Stimulated activated CD4-positive, alpha-beta T cell treated with anti-CD3 and anti-CD28 coated beads, TNF-alpha, amount 100 ng/mL, for 24 hours (primary cell): ENCODE data around the gene NFIA.

ENCODE experiments used
- DNase-seq, 3 experiments: peaks; one replicate each; pipeline ENCODE4 v3.0.0-alpha.2; 2020; ENCODE audit warnings: low read depth in 3 of 3

Gene NFIA

GRCh38 chr1:61083807-61084440, 1.6 kb downstream of the NFIA start:
- no peak for DNase-seq

DNA sequence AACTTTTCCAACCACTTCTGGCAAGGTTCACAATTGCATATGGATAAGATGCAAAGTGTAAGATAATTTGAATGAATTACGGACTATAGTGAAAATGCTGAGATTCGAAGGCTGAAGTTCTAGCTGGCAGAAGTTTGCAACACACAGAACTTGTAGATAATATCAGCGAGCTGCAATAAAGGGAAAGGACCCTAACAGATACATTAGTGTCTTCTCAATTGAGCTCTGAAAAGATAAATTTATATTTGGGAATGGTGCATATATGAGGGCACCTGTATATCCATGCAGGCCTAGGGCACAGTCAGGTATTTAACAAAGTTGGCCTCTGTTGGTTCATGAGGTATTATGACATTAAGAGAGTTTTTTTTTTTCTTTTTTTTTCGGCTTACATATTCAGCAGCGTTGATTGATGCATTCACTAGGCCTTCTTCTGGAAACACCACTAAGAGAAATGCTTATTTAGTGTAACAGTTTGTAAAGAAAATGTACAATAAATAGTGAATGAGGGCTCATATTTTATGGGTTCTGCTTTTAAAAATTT, 2.2 kb downstream of the NFIA start:
- DNase-seq = no peak

GRCh38 chr1:61085206-61085982, 3.0 kb downstream of the NFIA start:
- DNase-seq = no peak

- no peak for DNase-seq
Observed at GRCh38 chr1:61085983-61086644, 3.8 kb downstream of the NFIA start.

DNA sequence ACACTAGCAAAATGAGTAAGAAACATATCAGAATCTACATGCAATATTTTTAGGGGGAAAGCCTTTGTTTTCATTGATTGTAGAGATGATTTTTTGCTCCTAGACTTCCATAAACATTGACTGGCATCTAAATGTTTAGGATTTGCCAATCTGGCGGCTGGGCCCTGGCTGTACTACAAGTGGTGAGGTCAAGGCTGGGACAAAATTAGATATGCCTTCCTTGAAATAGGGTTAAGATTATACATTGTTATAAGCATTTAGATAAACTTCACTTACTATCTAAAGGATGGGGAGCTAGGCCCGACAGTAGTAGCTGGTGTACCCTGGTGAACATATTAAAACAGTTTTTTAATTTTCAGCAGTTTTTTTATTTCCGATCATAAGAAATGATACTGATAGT, 5.2 kb downstream of the NFIA start:
- no peak for DNase-seq

GRCh38 chr1:61088163-61088974, 6.0 kb downstream of the NFIA start:
- DNase-seq = no peak

GRCh38 chr1:61089338-61089737, 7.0 kb downstream of the NFIA start:
- DNase-seq = no peak

GRCh38 chr1:61089741-61090140, 7.4 kb downstream of the NFIA start:
- DNase-seq = no peak

DNA sequence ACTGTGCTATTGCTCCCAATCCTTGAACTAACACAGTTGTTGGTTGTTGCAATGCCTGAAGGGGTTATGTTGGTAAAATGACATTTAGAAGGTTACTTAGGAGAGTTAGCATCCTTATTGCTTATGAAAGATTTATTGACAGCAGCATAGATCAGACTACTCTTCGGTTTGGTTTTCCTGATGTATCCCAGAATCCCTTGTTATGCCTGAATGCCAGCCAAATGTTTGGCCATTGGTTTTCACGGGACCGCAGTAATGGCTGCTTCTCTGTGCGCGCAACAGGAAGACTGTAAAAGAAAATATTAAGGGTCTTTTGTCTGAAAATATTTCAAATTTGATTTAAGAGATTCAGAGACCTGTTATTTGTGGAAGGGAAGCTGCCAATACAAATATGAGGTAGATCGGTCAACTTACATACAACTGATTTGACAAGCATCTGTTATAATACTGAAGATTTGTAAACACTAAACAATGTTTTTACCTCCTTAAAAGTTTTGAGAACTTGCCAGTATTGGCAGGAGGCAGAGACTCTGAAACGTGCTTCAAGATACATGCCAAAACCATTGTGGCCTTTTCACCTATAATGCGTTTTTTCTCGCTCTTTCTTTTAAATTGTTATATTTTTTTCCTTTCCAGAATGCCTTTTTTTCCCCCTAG, 8.3 kb downstream of the NFIA start:
- DNase-seq = no peak

DNA sequence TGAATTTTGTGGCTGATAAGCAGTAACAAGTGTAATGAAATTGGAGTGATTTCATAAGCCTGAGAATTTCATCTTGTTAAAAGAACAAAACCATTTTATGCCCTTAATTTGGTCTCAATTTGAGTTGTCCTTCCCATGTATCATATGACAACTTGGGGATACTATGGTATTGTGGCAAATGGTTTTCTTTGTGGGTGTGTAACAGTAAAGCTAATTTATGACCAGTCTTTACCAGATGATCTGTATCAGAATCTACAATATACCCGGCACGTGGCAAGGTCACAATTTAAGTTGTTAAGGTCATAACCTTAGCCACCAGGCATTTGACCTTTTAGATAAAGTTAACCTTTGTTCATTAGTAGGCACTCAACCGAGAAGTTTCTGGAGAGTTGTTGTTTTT, 9.1 kb downstream of the NFIA start:
- DNase-seq = no peak

- no peak for DNase-seq
Observed at GRCh38 chr1:61092642-61093041, 10.3 kb downstream of the NFIA start.

DNA sequence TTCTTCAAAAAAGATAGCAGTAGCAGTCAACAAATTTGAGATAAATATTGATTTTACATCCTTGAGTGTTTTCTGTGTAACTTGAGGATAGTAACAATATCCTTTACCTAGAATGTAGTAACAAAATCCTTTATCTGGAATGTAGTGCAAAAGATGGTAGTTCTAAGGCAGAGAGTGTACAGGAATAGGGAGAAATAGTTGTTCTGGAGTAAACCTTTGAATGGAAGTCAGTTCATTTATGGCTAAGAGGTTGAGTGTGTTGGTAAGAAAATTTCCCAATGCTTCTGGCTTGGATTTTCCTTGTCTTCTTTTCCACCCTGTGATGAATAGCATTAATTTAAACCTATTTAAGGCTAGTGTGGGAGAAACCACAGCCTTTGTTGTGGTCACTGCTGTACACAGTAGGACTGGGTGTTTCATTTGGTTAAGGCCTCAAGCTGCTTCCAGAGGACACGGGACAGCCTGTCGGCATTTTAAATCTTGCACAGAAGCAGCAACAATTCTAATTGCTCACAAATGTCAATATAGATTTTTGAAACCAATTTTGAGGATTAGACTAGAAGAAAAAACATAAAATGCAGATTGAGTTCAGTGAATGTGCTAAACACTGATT, 11.3 kb downstream of the NFIA start:
- DNase-seq = no peak

- DNase-seq = no peak
Observed at GRCh38 chr1:61094677-61095469, 12.5 kb downstream of the NFIA start.

- DNase-seq = no peak
Observed at GRCh38 chr1:61095470-61095812, 13.1 kb downstream of the NFIA start.

DNA sequence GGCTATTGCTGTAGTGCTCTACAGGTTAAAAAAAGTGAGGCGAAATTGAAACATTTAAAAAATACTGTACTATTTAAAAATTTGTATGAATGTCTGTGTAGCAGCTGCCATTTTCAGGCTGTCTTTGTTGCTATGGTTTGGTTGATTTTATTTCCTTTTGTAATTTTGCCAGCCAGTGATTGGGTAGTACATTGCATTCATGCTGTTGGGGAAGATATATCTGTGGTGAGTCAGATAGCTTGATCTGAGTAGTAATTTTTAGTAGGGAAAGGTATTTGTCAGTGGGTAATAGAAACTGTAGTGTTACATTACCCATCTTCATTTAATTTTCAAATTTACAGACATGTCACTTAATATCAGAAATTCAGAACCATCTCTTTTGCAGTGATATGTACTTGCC, 15.0 kb downstream of the NFIA start:
- DNase-seq = no peak

- no peak for DNase-seq
Observed at GRCh38 chr1:61097722-61098121, 15.4 kb downstream of the NFIA start.

- DNase-seq = no peak
Observed at GRCh38 chr1:61098333-61098732, 16.0 kb downstream of the NFIA start.

DNA sequence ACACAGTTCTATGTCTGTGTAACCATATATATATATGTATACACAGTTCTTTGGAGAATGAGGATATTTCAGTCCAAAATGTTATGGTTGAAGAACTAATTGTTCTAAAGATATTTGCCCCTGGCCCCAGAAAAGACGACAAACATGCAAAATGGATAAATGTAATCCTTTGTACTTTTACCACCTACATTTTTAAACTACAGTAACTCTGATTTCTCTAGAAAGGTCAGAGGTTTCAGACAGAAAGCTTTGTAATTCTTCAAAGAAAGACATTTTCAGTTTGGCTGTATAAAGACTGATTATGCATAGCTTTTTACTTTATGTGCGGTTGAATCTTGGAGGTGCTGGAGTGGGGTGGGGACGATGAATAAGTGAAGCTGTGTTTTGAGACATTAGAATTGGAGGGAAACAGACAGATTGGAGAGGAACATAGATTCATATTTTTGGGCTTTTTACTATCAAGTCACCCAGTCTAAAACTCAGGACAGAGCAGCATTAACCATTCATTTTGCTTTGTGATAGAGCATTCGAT, 16.6 kb downstream of the NFIA start:
- no peak for DNase-seq

DNA sequence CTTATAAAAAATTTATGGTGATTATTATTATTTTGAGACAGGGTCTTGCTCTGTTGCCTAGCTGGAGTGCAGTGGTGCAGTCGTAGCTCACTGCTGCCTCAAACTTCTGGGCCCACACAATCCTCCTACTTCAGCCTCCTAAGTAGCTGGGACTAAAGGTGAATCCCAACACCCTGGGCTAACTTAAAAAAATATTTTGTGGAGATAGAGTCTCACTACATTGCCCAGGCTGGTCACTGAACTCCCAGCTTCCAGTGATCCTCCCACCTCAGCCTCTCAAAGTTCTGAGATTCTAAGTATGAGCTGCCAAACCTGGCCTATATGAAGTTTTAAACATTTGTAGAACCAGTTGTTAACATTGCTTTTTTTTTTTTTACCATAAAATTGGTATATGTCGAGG, 18.2 kb downstream of the NFIA start:
- no peak for DNase-seq

- DNase-seq = no peak
Observed at GRCh38 chr1:61101536-61101935, 19.2 kb downstream of the NFIA start.
